ENCODE data around the gene SHKBP1. TPM values are rescaled to one million over a fixed set of nuclear protein-coding genes. Genes with fewer than 3 reads are reported as not detected.

SHKBP1 gene
- total and polyA plus RNA-seq, 2 donors (not counting 1 experiment from before 2014, with no cell fraction given), result 179 to 227 TPM

DNA sequence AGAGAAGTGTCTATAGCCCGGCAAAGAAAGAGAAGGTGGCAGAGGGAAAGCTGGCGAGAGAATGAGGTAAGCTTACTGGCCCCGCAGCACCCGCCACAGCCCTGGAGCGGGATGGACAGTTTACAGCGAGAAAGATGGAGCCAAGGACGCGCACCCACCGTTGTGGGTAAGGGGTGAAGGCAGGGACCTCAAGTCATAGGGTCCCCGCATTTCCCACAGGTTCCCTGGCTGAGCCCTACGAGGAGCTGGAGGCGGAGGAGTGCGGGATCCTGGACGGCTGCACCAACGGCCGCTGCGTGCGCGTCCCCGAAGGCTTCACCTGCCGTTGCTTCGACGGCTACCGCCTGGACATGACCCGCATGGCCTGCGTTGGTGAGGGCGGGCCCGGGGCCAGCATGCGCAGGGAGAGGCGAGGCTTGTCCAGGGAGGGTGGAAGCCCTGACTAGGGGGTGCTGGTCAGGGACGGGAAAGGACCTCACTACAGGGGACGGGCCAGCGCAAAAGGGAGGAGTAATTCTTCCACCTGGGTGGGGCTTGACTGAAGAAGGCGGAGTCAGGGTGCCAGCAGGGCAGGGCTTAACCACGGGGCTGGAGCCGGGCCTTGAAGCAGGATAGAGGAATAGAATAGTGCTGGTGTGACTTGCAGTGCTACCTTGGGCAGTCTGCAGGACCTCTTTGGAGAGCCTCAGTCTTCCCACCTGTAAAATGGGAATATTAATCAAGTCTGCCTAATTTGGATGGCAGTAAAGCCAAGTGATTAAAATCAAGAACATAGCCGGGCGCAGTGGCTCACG, 51.0 kb downstream of the SHKBP1 start:
- ATAC-seq (ENCODE audit: low read depth), result no peak
- Mint-ChIP-seq H3K27me3 (no peaks in the 10 kb centered on the region), H3K4me1 (peaks cover 2% of the 10 kb centered on the region), H3K9me3 (ENCODE audit: insufficient read depth) (no peaks in the 10 kb centered on the region), H3K4me3 (no peak overlapping the region), H3K27ac (no peak overlapping the region)
- POLR2A ChIA-PET, result no interaction called here
- Histone ChIP-seq H2AFZ (ENCODE audit: insufficient read depth, low read depth, low read length, poor library complexity, severe bottlenecking) (no peak overlapping the region), H3K9me3 (ENCODE audit: control extremely low read depth in 1 of 3, control insufficient read depth in 2 of 3, insufficient read depth in 1 of 3, low read length in 2 of 3) (peaks cover 0 to 4% (median 0%) of the 10 kb centered on the region in 3 donors), H3K9ac (ENCODE audit: low read length) (no peak overlapping the region), H3K79me2 (ENCODE audit: control insufficient read depth, insufficient read depth, low read length) (no peaks in the 10 kb centered on the region), H3K27ac (ENCODE audit: low read length in 2 of 2) (no peak overlapping the region), H3K4me1 (ENCODE audit: control insufficient read depth in 2 of 2, insufficient read depth in 2 of 2, low read length in 2 of 2) (no peaks in the 10 kb centered on the region), H3K4me3 (ENCODE audit: control extremely low read depth in 1 of 5, extremely low read depth in 1 of 5, insufficient read depth in 1 of 5, low read depth in 2 of 5, low read length in 4 of 5) (no peak overlapping the region), H3K36me3 (replicated peaks in 1 of 2; ENCODE audit: control extremely low read depth in 1 of 2, control insufficient read depth in 1 of 2, extremely low read depth in 1 of 2, insufficient read depth in 2 of 2, low read length in 1 of 2) (peaks cover 0 to 15% of the 10 kb centered on the region in 2 experiments), H4K20me1 (ENCODE audit: control insufficient read depth, insufficient read depth, low read length, poor library complexity, severe bottlenecking) (no peaks in the 10 kb centered on the region), H3K27me3 (replicated peaks in 1 of 4; ENCODE audit: control extremely low read depth in 1 of 4, control insufficient read depth in 3 of 4, insufficient read depth in 4 of 4, low read length in 3 of 4) (no peaks in the 10 kb centered on the region), H3K4me2 (replicated peaks; ENCODE audit: low read depth, low read length, poor library complexity, severe bottlenecking) (no peak overlapping the region)
- CTCF ChIA-PET, result no interaction called here
- TF ChIP-seq CTCF (IDR thresholded peaks at IDR 0.05) (no peak), EZH2 (IDR thresholded peaks at IDR 0.05; ENCODE audit: borderline replicate concordance, insufficient read depth, low read depth, low read length, poor library complexity, severe bottlenecking) (no peak)
- DNase-seq, result no peak
- intact Hi-C loops (cut with micrococcal nuclease), result no loop called here
- 94% methylated on average over 39 of the region's 39 CpGs for WGBS (ENCODE audit: insufficient coverage)

- H3K27ac Mint-ChIP-seq, result no peak overlapping the region
- no peaks in the 10 kb centered on the region for H3K9me3 Mint-ChIP-seq (ENCODE audit: insufficient read depth)
- no peak overlapping the region for H3K27ac ChIP-seq (ENCODE audit: low read length in 2 of 2)
- H3K4me1 ChIP-seq (ENCODE audit: control insufficient read depth in 2 of 2, insufficient read depth in 2 of 2, low read length in 2 of 2), result peaks cover 0 to 4% of the 10 kb centered on the region in 2 donors
- DNase-seq, result no peak
- H4K20me1 ChIP-seq (ENCODE audit: control insufficient read depth, insufficient read depth, low read length, poor library complexity, severe bottlenecking), result no peaks in the 10 kb centered on the region
- peaks cover under 1% of the 10 kb centered on the region for H3K27me3 Mint-ChIP-seq
- no peak overlapping the region for H3K4me3 Mint-ChIP-seq
- intact Hi-C loops (cut with micrococcal nuclease), result no loop called here
- H3K9me3 ChIP-seq (ENCODE audit: control extremely low read depth in 1 of 3, control insufficient read depth in 2 of 3, insufficient read depth in 1 of 3, low read length in 2 of 3), result peaks cover 0 to 4% (median 0%) of the 10 kb centered on the region in 3 donors
- ChIA-PET CTCF (interaction anchor here (0.6 to 1.1 kb wide), 2 partner anchors 9 to 83 kb away, joined by 3 read pairs; no protein-coding TSS in a partner anchor), POLR2A (no interaction called here)
- peaks cover 4% of the 10 kb centered on the region for H3K4me1 Mint-ChIP-seq
- no peak overlapping the region for H2AFZ ChIP-seq (ENCODE audit: insufficient read depth, low read depth, low read length, poor library complexity, severe bottlenecking)
- no peaks in the 10 kb centered on the region for H3K79me2 ChIP-seq (ENCODE audit: control insufficient read depth, insufficient read depth, low read length)
- no peak overlapping the region for H3K9ac ChIP-seq (ENCODE audit: low read length)
- peaks cover 0 to 3% (median 0%) of the 10 kb centered on the region in 4 experiments for H3K27me3 ChIP-seq (replicated peaks in 1 of 4; ENCODE audit: control extremely low read depth in 1 of 4, control insufficient read depth in 3 of 4, insufficient read depth in 4 of 4, low read length in 3 of 4)
- H3K4me2 ChIP-seq (replicated peaks; ENCODE audit: low read depth, low read length, poor library complexity, severe bottlenecking), result no peak overlapping the region
- H3K36me3 ChIP-seq (replicated peaks in 1 of 2; ENCODE audit: control extremely low read depth in 1 of 2, control insufficient read depth in 1 of 2, extremely low read depth in 1 of 2, insufficient read depth in 2 of 2, low read length in 1 of 2), result peaks cover 0 to 9% of the 10 kb centered on the region in 2 experiments
- no peak overlapping the region for H3K4me3 ChIP-seq (ENCODE audit: control extremely low read depth in 1 of 5, extremely low read depth in 1 of 5, insufficient read depth in 1 of 5, low read depth in 2 of 5, low read length in 4 of 5)
- TF ChIP-seq CTCF (IDR thresholded peaks at IDR 0.05) (no peak), EZH2 (IDR thresholded peaks at IDR 0.05; ENCODE audit: borderline replicate concordance, insufficient read depth, low read depth, low read length, poor library complexity, severe bottlenecking) (no peak)
- ATAC-seq (ENCODE audit: low read depth), result no peak
- WGBS (ENCODE audit: insufficient coverage), result 97% methylated on average over 42 of the region's 42 CpGs
These were observed 52.7 kb downstream of the SHKBP1 start for GRCh38 chr19:40629346-40629745.
